ENCODE measurements around the gene VWA2. TPM values are rescaled to one million over a fixed set of nuclear protein-coding genes. Genes with fewer than 3 reads are reported as not detected.
A peak's percentile ranks its signal among the peaks of the same experiment; 100 is the strongest.
"Not testable (repeated sequence)": the region's sequence is repeated elsewhere in the genome, so short reads cannot be mapped to it uniquely, and the experiment has no call there.

Gene VWA2
- total and polyA plus RNA-seq, 12 donors: 0.01 to 0.09 TPM; not detected in 10

- peak overlapping the region in 6 of 10 donors; percentile 36 to 75 (median 56) for H3K27ac ChIP-seq
- peaks cover 18 to 47% (median 31%) of the 10 kb centered on the region in 9 donors for H3K4me1 ChIP-seq
- ATAC-seq: peak; percentile 1 to 42 (median 26)
- H3K4me3 ChIP-seq: no peak overlapping the region
- peaks cover 0 to 5% (median 0%) of the 10 kb centered on the region in 9 donors for H3K36me3 ChIP-seq
- TF ChIP-seq, protein P1, sequence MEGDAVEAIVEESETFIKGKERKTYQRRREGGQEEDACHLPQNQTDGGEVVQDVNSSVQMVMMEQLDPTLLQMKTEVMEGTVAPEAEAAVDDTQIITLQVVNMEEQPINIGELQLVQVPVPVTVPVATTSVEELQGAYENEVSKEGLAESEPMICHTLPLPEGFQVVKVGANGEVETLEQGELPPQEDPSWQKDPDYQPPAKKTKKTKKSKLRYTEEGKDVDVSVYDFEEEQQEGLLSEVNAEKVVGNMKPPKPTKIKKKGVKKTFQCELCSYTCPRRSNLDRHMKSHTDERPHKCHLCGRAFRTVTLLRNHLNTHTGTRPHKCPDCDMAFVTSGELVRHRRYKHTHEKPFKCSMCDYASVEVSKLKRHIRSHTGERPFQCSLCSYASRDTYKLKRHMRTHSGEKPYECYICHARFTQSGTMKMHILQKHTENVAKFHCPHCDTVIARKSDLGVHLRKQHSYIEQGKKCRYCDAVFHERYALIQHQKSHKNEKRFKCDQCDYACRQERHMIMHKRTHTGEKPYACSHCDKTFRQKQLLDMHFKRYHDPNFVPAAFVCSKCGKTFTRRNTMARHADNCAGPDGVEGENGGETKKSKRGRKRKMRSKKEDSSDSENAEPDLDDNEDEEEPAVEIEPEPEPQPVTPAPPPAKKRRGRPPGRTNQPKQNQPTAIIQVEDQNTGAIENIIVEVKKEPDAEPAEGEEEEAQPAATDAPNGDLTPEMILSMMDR (IDR thresholded peaks at IDR 0.05): no peak
- H3K27me3 ChIP-seq: no peaks in the 10 kb centered on the region
- DNase-seq: no peak
- H3K9me3 ChIP-seq: no peaks in the 10 kb centered on the region
- 66 to 83% methylated on average over 6 of the region's 6 CpGs for WGBS, 2 donors
- intact Hi-C loops (cut with DNase I): no loop called here
Measured at GRCh38 chr10:114328441-114328812, 89.4 kb downstream of the VWA2 start.

DNA sequence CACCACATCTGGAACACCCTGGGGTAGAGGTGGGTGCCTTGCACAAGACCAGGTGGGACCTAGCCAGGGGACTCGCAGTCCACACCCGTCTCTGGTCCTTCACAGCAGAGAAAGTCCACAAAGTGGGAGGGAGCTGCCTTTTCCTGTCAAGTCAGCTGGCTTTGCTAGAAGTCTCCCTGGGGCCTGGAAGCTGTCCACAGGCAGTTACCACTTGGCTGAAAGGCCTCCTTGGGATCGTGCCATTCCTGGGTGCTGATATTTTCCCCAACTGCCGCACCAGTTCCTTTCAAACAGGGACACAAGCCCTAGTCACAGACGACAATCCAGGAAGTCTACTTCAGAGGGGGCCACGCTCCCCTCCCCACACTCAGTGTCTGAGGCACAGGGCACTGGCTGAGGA, 89.8 kb downstream of the VWA2 start:
- Histone ChIP-seq H3K4me1 (peaks cover 18 to 52% (median 31%) of the 10 kb centered on the region in 9 donors), H3K27me3 (no peaks in the 10 kb centered on the region), H3K27ac (peak overlapping the region in 6 of 10 donors; percentile 36 to 75 (median 56)), H3K9me3 (no peaks in the 10 kb centered on the region), H3K36me3 (peaks cover 0 to 5% (median 0%) of the 10 kb centered on the region in 9 donors), H3K4me3 (no peak overlapping the region)
- intact Hi-C loops (cut with DNase I): no loop called here
- ATAC-seq: peak; percentile 46 to 76 (median 69)
- peak; percentile 63 to 73 for DNase-seq
- 22 to 37% methylated on average over 6 of the region's 6 CpGs for WGBS, 2 donors
- TF ChIP-seq, protein P1 (IDR thresholded peaks at IDR 0.05): no peak

DNA sequence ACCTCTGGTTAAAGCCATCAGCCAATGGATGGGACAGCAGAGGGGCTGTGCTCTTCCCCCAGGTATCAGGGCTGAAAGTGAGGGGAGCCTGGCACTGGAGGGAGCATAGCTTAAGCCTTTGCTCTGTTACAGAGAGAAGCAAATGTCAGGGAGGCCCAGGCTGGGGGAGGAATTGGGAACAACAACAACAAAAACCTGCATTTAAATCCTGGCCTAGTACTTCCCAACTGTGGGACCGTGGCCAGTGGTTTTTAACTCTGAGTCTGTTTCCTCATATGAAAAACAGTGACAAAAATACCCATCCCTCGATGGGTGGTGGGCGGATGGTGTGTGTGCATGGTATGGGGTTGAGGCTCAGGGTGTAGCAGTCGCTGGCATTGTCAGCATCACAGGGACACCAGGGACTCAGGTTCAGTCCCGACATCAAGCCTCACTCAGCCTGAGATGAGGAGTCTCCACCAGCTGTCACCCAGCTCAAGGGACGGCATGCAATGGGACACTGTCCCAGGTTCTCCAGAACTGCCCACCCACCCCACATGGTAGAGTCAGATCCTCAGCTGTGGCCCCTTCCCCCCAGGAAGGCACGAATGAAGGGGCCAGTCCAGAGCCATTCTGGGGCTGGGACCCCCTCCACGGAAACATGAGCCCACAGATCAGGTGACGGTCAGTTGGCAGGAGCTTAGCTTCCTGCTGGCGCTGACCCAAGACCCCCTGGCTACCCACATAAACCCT, 90.7 kb downstream of the VWA2 start:
- DNase-seq (no peak), ATAC-seq (no peak)
- peaks cover 0 to 5% (median 0%) of the 10 kb centered on the region in 9 donors for H3K36me3 ChIP-seq
- H3K4me3 ChIP-seq: no peak overlapping the region
- H3K27ac ChIP-seq: peak overlapping the region in 4 of 10 donors; percentile 46 to 75 (median 64)
- H3K27me3 ChIP-seq: no peaks in the 10 kb centered on the region
- intact Hi-C loops (cut with DNase I): loop anchor here in 2 of 10 donors (5.0 kb wide), 1 partner anchor 73 kb away; the partner anchor contains the start of gene AFAP1L2 (in 2 of the 2)
- TF ChIP-seq, protein P1 (IDR thresholded peaks at IDR 0.05): no peak
- H3K4me1 ChIP-seq: peaks cover 18 to 59% (median 31%) of the 10 kb centered on the region in 9 donors
- 71 to 85% methylated on average over 10 of the region's 10 CpGs for WGBS, 2 donors
- no peaks in the 10 kb centered on the region for H3K9me3 ChIP-seq

GRCh38 chr10:114332301-114333192, 93.5 kb downstream of the VWA2 start:
- 54 to 59% methylated on average over 14 of the region's 14 CpGs for WGBS, 2 donors
- ATAC-seq (peak in 5 of 8 donors; percentile 8 to 59 (median 53)), DNase-seq (no peak)
- H3K27ac ChIP-seq: peak overlapping the region in 9 of 10 donors; percentile 11 to 70 (median 54)
- H3K36me3 ChIP-seq: peaks cover 0 to 3% (median 0%) of the 10 kb centered on the region in 9 donors
- no peaks in the 10 kb centered on the region for H3K27me3 ChIP-seq
- no peaks in the 10 kb centered on the region for H3K9me3 ChIP-seq
- TF ChIP-seq, protein P1 (IDR thresholded peaks at IDR 0.05): no peak
- H3K4me3 ChIP-seq: no peak overlapping the region
- intact Hi-C loops (cut with DNase I): loop anchor here in 2 of 10 donors (5.0 kb wide), 1 partner anchor 70 kb away; the partner anchor contains the start of gene AFAP1L2 (in 2 of the 2)
- H3K4me1 ChIP-seq: peaks cover 18 to 55% (median 31%) of the 10 kb centered on the region in 9 donors

GRCh38 chr10:114333441-114333840, 94.4 kb downstream of the VWA2 start:
- 85 to 90% methylated on average over 5 of the region's 5 CpGs for WGBS, 2 donors
- not testable (repeated sequence) for H3K9me3 ChIP-seq, H3K36me3 ChIP-seq, ATAC-seq, H3K4me3 ChIP-seq, DNase-seq, H3K27me3 ChIP-seq
- intact Hi-C loops (cut with DNase I): loop anchor here in 2 of 10 donors (5.0 kb wide), 1 partner anchor 69 kb away; the partner anchor contains the start of gene AFAP1L2 (in 2 of the 2)
- H3K27ac ChIP-seq: peak overlapping the region in 6 of 10 donors; percentile 29 to 66 (median 46)
- peaks cover 13 to 46% (median 26%) of the 10 kb centered on the region in 9 donors for H3K4me1 ChIP-seq
